Stimulated activated memory B cell treated with anti-CD40 and anti-IgM and Interleukin-4, amounts not matched to agents 10 μg/mL and 1 μg/mL and 100 μg/mL, for 72 hours (primary cell): ENCODE measurements around the gene AJM1.

Source experiments
- ATAC-seq: fragments of 150-1000 bp; cut with Tn5 transposase; 2 replicates; pipeline ENCODE4 v1.10.0; 2021
- H3K27ac Mint-ChIP-seq: one replicate; pipeline ENCODE4 v1.8.0; 2022; ENCODE audit warnings: mild to moderate bottlenecking, mixed read lengths
- H3K27me3 Mint-ChIP-seq: one replicate; pipeline ENCODE4 v1.8.0; 2022; ENCODE audit warnings: mixed read lengths
- H3K36me3 Mint-ChIP-seq: one replicate; pipeline ENCODE4 v1.8.0; 2022; ENCODE audit warnings: mixed read lengths
- H3K4me1 Mint-ChIP-seq: one replicate; pipeline ENCODE4 v1.8.0; 2022; ENCODE audit warnings: mixed read lengths
- H3K4me3 Mint-ChIP-seq: one replicate; pipeline ENCODE4 v1.8.0; 2022; ENCODE audit warnings: mild to moderate bottlenecking, moderate library complexity, mixed read lengths
- H3K9me3 Mint-ChIP-seq: one replicate; pipeline ENCODE4 v1.8.0; 2022; ENCODE audit warnings: mixed read lengths

AJM1 gene

GRCh38 chr9:136852664-136853595 lies 10.7 kb downstream of the AJM1 start:
- peaks cover 5% of the 10 kb centered on the region for H3K27me3 Mint-ChIP-seq
- no peaks in the 10 kb centered on the region for H3K9me3 Mint-ChIP-seq
- ATAC-seq: no peak
- H3K4me1 Mint-ChIP-seq: peaks cover 19% of the 10 kb centered on the region
- peaks cover 6% of the 10 kb centered on the region for H3K36me3 Mint-ChIP-seq
- H3K4me3 Mint-ChIP-seq: no peak overlapping the region
- no peak overlapping the region for H3K27ac Mint-ChIP-seq

GRCh38 chr9:136853596-136854112 lies 11.4 kb downstream of the AJM1 start:
- no peaks in the 10 kb centered on the region for H3K9me3 Mint-ChIP-seq
- H3K36me3 Mint-ChIP-seq: peaks cover 6% of the 10 kb centered on the region
- H3K4me3 Mint-ChIP-seq: no peak overlapping the region
- H3K27ac Mint-ChIP-seq: no peak overlapping the region
- no peaks in the 10 kb centered on the region for H3K27me3 Mint-ChIP-seq
- peaks cover 14% of the 10 kb centered on the region for H3K4me1 Mint-ChIP-seq
- ATAC-seq: no peak

GRCh38 chr9:136854113-136854841 lies 12.0 kb downstream of the AJM1 start:
- Mint-ChIP-seq H3K27me3 (no peaks in the 10 kb centered on the region), H3K9me3 (no peaks in the 10 kb centered on the region), H3K36me3 (peaks cover 6% of the 10 kb centered on the region), H3K4me1 (peaks cover 14% of the 10 kb centered on the region), H3K4me3 (no peak overlapping the region), H3K27ac (no peak overlapping the region)
- ATAC-seq: no peak

- Mint-ChIP-seq H3K9me3 (no peaks in the 10 kb centered on the region), H3K27ac (no peak overlapping the region), H3K4me1 (peaks cover 12% of the 10 kb centered on the region), H3K4me3 (no peak overlapping the region), H3K27me3 (no peaks in the 10 kb centered on the region), H3K36me3 (peaks cover 6% of the 10 kb centered on the region)
- no peak for ATAC-seq
Observed at GRCh38 chr9:136854842-136855460, 12.7 kb downstream of the AJM1 start.

- no peaks in the 10 kb centered on the region for H3K27me3 Mint-ChIP-seq
- H3K27ac Mint-ChIP-seq: no peak overlapping the region
- no peaks in the 10 kb centered on the region for H3K9me3 Mint-ChIP-seq
- peaks cover 12% of the 10 kb centered on the region for H3K4me1 Mint-ChIP-seq
- ATAC-seq: no peak
- peaks cover 6% of the 10 kb centered on the region for H3K36me3 Mint-ChIP-seq
- no peak overlapping the region for H3K4me3 Mint-ChIP-seq
Observed at GRCh38 chr9:136855461-136856078, 13.3 kb downstream of the AJM1 start.

GRCh38 chr9:136856079-136856476 lies 13.8 kb downstream of the AJM1 start:
- no peak overlapping the region for H3K27ac Mint-ChIP-seq
- H3K36me3 Mint-ChIP-seq: peaks cover 5% of the 10 kb centered on the region
- H3K27me3 Mint-ChIP-seq: no peaks in the 10 kb centered on the region
- peaks cover 15% of the 10 kb centered on the region for H3K4me1 Mint-ChIP-seq
- H3K9me3 Mint-ChIP-seq: no peaks in the 10 kb centered on the region
- no peak overlapping the region for H3K4me3 Mint-ChIP-seq
- ATAC-seq: no peak

GRCh38 chr9:136856541-136857141 lies 14.4 kb downstream of the AJM1 start:
- H3K27me3 Mint-ChIP-seq: no peaks in the 10 kb centered on the region
- H3K36me3 Mint-ChIP-seq: peaks cover under 1% of the 10 kb centered on the region
- H3K4me3 Mint-ChIP-seq: no peak overlapping the region
- ATAC-seq: no peak
- peaks cover 15% of the 10 kb centered on the region for H3K4me1 Mint-ChIP-seq
- no peaks in the 10 kb centered on the region for H3K9me3 Mint-ChIP-seq
- H3K27ac Mint-ChIP-seq: no peak overlapping the region

GRCh38 chr9:136857166-136857565 lies 14.9 kb downstream of the AJM1 start:
- ATAC-seq: no peak
- Mint-ChIP-seq H3K9me3 (no peaks in the 10 kb centered on the region), H3K36me3 (peaks cover 6% of the 10 kb centered on the region), H3K4me3 (no peak overlapping the region), H3K27ac (no peak overlapping the region), H3K27me3 (no peaks in the 10 kb centered on the region), H3K4me1 (peaks cover 20% of the 10 kb centered on the region)

GRCh38 chr9:136857581-136858412 lies 15.5 kb downstream of the AJM1 start:
- no peak overlapping the region for H3K4me3 Mint-ChIP-seq
- no peak for ATAC-seq

GRCh38 chr9:136858452-136858843 lies 16.2 kb downstream of the AJM1 start:
- H3K36me3 Mint-ChIP-seq: peaks cover 16% of the 10 kb centered on the region
- no peak for ATAC-seq
- H3K4me1 Mint-ChIP-seq: peaks cover 24% of the 10 kb centered on the region
- H3K4me3 Mint-ChIP-seq: no peak overlapping the region
- no peaks in the 10 kb centered on the region for H3K9me3 Mint-ChIP-seq
- H3K27ac Mint-ChIP-seq: no peak overlapping the region
- H3K27me3 Mint-ChIP-seq: no peaks in the 10 kb centered on the region

More at GRCh38 chr9:136857581-136858412, 15.5 kb downstream of the AJM1 start:
- no peak overlapping the region for H3K27ac Mint-ChIP-seq
- H3K9me3 Mint-ChIP-seq: no peaks in the 10 kb centered on the region
- H3K4me1 Mint-ChIP-seq: peaks cover 24% of the 10 kb centered on the region
- H3K27me3 Mint-ChIP-seq: no peaks in the 10 kb centered on the region
- peaks cover 10% of the 10 kb centered on the region for H3K36me3 Mint-ChIP-seq

- no peaks in the 10 kb centered on the region for H3K27me3 Mint-ChIP-seq
- ATAC-seq: no peak
- H3K4me1 Mint-ChIP-seq: peaks cover 20% of the 10 kb centered on the region
- H3K4me3 Mint-ChIP-seq: no peak overlapping the region
- no peak overlapping the region for H3K27ac Mint-ChIP-seq
- H3K9me3 Mint-ChIP-seq: no peaks in the 10 kb centered on the region
- peaks cover 19% of the 10 kb centered on the region for H3K36me3 Mint-ChIP-seq
Observed at GRCh38 chr9:136858844-136859757, 16.8 kb downstream of the AJM1 start.

- peaks cover 28% of the 10 kb centered on the region for H3K4me1 Mint-ChIP-seq
- H3K9me3 Mint-ChIP-seq: no peaks in the 10 kb centered on the region
- H3K4me3 Mint-ChIP-seq: no peak overlapping the region
- no peaks in the 10 kb centered on the region for H3K27me3 Mint-ChIP-seq
- no peak for ATAC-seq
- H3K27ac Mint-ChIP-seq: no peak overlapping the region
- peaks cover 19% of the 10 kb centered on the region for H3K36me3 Mint-ChIP-seq
Observed at GRCh38 chr9:136860529-136860928, 18.3 kb downstream of the AJM1 start.
